Liver (tissue), 9 donors: ENCODE results near the gene FRMPD1. TPM values are rescaled to one million over a fixed set of nuclear protein-coding genes. Genes with fewer than 3 reads are reported as not detected.
"Not testable (repeated sequence)": the region's sequence is repeated elsewhere in the genome, so short reads cannot be mapped to it uniquely, and the experiment has no call there.

Experiments
- DNase-seq: peaks from one replicate; pipeline ENCODE4 v3.0.0-alpha.2; 2017; ENCODE audit warnings: low spot score
- H3K27ac ChIP-seq, 2 donors: one replicate each; pipeline ENCODE4 v1.7.0; 2013; ENCODE audit warnings: inconsistent platforms in 2 of 2, low read length in 2 of 2, control low read depth in 1 of 2, low read depth in 1 of 2, mild to moderate bottlenecking in 1 of 2
- H3K27me3 ChIP-seq, 4 donors: one replicate each; pipeline versions ENCODE4 v1.6.1 to v1.7.0; 2013; ENCODE audit warnings: low read length in 3 of 4, inconsistent platforms in 1 of 4, mild to moderate bottlenecking in 1 of 4, moderate library complexity in 1 of 4; ENCODE audit not compliant: control insufficient read depth in 4 of 4, insufficient read depth in 4 of 4
- H3K36me3 ChIP-seq, 4 donors: one replicate each; pipeline versions ENCODE4 v1.6.1 to v1.7.0; 2013; ENCODE audit warnings: low read length in 3 of 4, mild to moderate bottlenecking in 3 of 4, low read depth in 1 of 4, moderate library complexity in 1 of 4; ENCODE audit not compliant: control insufficient read depth in 4 of 4, insufficient read depth in 3 of 4
- H3K4me1 ChIP-seq, 4 donors: one replicate each; pipeline versions ENCODE4 v1.6.1 to v1.7.0; 2013; ENCODE audit warnings: low read length in 3 of 4, mild to moderate bottlenecking in 3 of 4, moderate library complexity in 1 of 4; ENCODE audit not compliant: control insufficient read depth in 4 of 4, insufficient read depth in 4 of 4
- H3K4me3 ChIP-seq, 3 donors: one replicate each; pipeline versions ENCODE4 v1.6.1 to v1.7.0; 2013; ENCODE audit warnings: low read length in 3 of 3, control low read depth in 1 of 3, low read depth in 1 of 3, mild to moderate bottlenecking in 1 of 3
- H3K9ac ChIP-seq, 2 donors: one replicate each; pipeline ENCODE4 v1.7.0; 2013; ENCODE audit warnings: low read length in 2 of 2, mild to moderate bottlenecking in 2 of 2, moderate library complexity in 2 of 2, control low read depth in 1 of 2, low read depth in 1 of 2
- H3K9me3 ChIP-seq, 4 donors: one replicate each; pipeline versions ENCODE4 v1.6.1 to v1.7.0; 2013; ENCODE audit warnings: low read length in 3 of 4; ENCODE audit not compliant: control insufficient read depth in 4 of 4
- FOXA2 ChIP-seq: IDR thresholded peaks from 2 replicates; pipeline ENCODE4 v1.6.1; 2016; ENCODE audit warnings: antibody characterized with exemption
- GABPA ChIP-seq, 2 donors: IDR thresholded peaks in 1 of 2; conservative IDR thresholded peaks in 1 of 2; 2 replicates each; pipeline ENCODE4 v1.6.1; 2016; ENCODE audit warnings: antibody characterized with exemption in 2 of 2, mild to moderate bottlenecking in 1 of 2, moderate library complexity in 1 of 2
- HNF4A ChIP-seq, 2 donors: conservative IDR thresholded peaks; 2 replicates each; pipeline ENCODE4 v1.6.1; 2016; ENCODE audit warnings: antibody characterized with exemption in 2 of 2, mild to moderate bottlenecking in 2 of 2
- HNF4G ChIP-seq: IDR thresholded peaks from 2 replicates; pipeline ENCODE4 v1.6.1; 2016; ENCODE audit warnings: antibody characterized with exemption
- JUND ChIP-seq, 2 donors: IDR thresholded peaks; 2 replicates each; pipeline ENCODE4 v1.6.1; 2016; ENCODE audit warnings: antibody characterized with exemption in 2 of 2
- RXRA ChIP-seq, 2 donors: IDR thresholded peaks; 2 replicates each; pipeline ENCODE4 v1.6.1; 2017 to 2018; ENCODE audit warnings: antibody characterized with exemption in 2 of 2, mild to moderate bottlenecking in 1 of 2
- SP1 ChIP-seq: IDR thresholded peaks from 2 replicates; pipeline ENCODE4 v1.6.1; 2018; ENCODE audit warnings: antibody characterized with exemption, mild to moderate bottlenecking
- YY1 ChIP-seq: IDR thresholded peaks from 2 replicates; pipeline ENCODE4 v1.6.1; 2016; ENCODE audit warnings: antibody characterized with exemption, mild to moderate bottlenecking
- WGBS: extraction: QIAGEN DNeasy Blood & Tissue Kit; methylation state at CpG from one replicate; pipeline ENCODE4 v1.1.7; 2013; 5-methylcytosine and 5-hydroxymethylcytosine counted together
- polyA plus RNA-seq, 2 donors: library from polyadenylated mRNA; stranded (reverse) in 1 of 2; unstranded in 1 of 2; fragments of 200-250 nt in 1 of 2; fragments of >200 nt in 1 of 2; fragmentation: Nextera tagmentation in 1 of 2; extraction: Ambion mirVana in 1 of 2; gene quantifications; one replicate each; pipeline versions ENCODE4 v1.2.1 to v1.2.3, GENCODE V29; 2013 to 2015
- total RNA-seq, 2 donors: library from RNA; depleted of rRNA; stranded (reverse); fragments of >200 nt; gene quantifications; one replicate each; pipeline ENCODE4 v1.2.3, GENCODE V29; 2014
- TF ChIP-seq, protein P1 (sequence below): IDR thresholded peaks from 2 replicates; pipeline ENCODE4 v1.6.1; 2016; ENCODE audit warnings: antibody characterized with exemption
- TF ChIP-seq, protein P2 (sequence below): fragments of 150-350 bp; IDR thresholded peaks from 2 replicates; pipeline ENCODE4 v1.5.1; 2017; ENCODE audit warnings: improper control_type of control experiment, low read depth, low read length; ENCODE audit not compliant: missing input control
- donor health status: healthy.
- donor health status: healthy.
- donor health status: healthy.
- donor health status: healthy.
- donor health status: healthy.

FRMPD1 gene
- total and polyA plus RNA-seq, 4 donors = 0.06 to 1.8 (median 0.17) TPM

DNA sequence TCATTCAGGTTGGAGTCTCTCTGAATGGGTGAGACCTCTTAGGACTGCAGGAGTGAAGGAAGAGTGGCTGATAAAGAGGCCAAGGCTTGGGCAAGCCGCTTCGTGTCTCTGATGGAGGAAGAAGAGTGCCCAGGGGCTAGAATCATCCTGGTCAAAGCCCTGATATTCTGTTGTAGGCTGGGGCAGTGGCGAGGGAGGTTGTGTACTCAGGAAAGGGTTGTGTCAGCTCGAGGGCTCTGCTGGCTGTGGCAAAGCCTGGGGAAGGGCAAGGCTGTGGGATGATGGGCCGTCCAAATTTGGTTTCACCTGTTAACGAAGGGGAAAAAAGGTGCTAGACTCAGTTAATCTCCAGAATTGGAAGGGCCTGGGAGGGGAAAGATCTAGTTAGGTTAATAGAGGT, 100.4 kb downstream of the FRMPD1 start:
- WGBS = 75% methylated on average over 6 of the region's 6 CpGs

GRCh38 chr9:37751704-37752103, 101.0 kb downstream of the FRMPD1 start:
- 91% methylated on average over 30 of the region's 30 CpGs for WGBS
- not testable (repeated sequence) for DNase-seq, H3K36me3 ChIP-seq, H3K27ac ChIP-seq, H3K4me3 ChIP-seq, H3K9ac ChIP-seq, H3K9me3 ChIP-seq, H3K27me3 ChIP-seq
- H3K4me1 ChIP-seq = peaks cover 2 to 13% (median 8%) of the 10 kb centered on the region in 4 donors

More for the DNA sequence above, 100.4 kb downstream of the FRMPD1 start:
- DNase-seq = no peak
- no peaks in the 10 kb centered on the region for H3K9me3 ChIP-seq
- no peak overlapping the region for H3K9ac ChIP-seq
- H3K27ac ChIP-seq = no peak overlapping the region
- no peaks in the 10 kb centered on the region for H3K27me3 ChIP-seq
- H3K4me3 ChIP-seq = no peak overlapping the region
- H3K4me1 ChIP-seq = peaks cover 2 to 13% (median 8%) of the 10 kb centered on the region in 4 donors
- TF ChIP-seq HNF4A (conservative IDR thresholded peaks at IDR 0.05) = no peak
- TF ChIP-seq JUND (IDR thresholded peaks at IDR 0.05) = no peak
- no peak for TF ChIP-seq FOXA2
- TF ChIP-seq, protein P1, sequence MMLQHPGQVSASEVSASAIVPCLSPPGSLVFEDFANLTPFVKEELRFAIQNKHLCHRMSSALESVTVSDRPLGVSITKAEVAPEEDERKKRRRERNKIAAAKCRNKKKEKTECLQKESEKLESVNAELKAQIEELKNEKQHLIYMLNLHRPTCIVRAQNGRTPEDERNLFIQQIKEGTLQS = no peak
- no peak for TF ChIP-seq RXRA (IDR thresholded peaks at IDR 0.05)
- TF ChIP-seq, protein P2, sequence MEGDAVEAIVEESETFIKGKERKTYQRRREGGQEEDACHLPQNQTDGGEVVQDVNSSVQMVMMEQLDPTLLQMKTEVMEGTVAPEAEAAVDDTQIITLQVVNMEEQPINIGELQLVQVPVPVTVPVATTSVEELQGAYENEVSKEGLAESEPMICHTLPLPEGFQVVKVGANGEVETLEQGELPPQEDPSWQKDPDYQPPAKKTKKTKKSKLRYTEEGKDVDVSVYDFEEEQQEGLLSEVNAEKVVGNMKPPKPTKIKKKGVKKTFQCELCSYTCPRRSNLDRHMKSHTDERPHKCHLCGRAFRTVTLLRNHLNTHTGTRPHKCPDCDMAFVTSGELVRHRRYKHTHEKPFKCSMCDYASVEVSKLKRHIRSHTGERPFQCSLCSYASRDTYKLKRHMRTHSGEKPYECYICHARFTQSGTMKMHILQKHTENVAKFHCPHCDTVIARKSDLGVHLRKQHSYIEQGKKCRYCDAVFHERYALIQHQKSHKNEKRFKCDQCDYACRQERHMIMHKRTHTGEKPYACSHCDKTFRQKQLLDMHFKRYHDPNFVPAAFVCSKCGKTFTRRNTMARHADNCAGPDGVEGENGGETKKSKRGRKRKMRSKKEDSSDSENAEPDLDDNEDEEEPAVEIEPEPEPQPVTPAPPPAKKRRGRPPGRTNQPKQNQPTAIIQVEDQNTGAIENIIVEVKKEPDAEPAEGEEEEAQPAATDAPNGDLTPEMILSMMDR = no peak
- H3K36me3 ChIP-seq = no peaks in the 10 kb centered on the region

- not testable (repeated sequence) for H3K27me3 ChIP-seq, H3K27ac ChIP-seq, H3K9me3 ChIP-seq, H3K4me3 ChIP-seq, H3K9ac ChIP-seq, DNase-seq, H3K36me3 ChIP-seq
- peaks cover 2 to 13% (median 8%) of the 10 kb centered on the region in 4 donors for H3K4me1 ChIP-seq
- 96% methylated on average over 13 of the region's 13 CpGs for WGBS
Observed at GRCh38 chr9:37752112-37752511, 101.4 kb downstream of the FRMPD1 start.

- Histone ChIP-seq H3K27me3 (no peaks in the 10 kb centered on the region), H3K9ac (no peak overlapping the region), H3K4me3 (peak overlapping the region; percentile 74 to 99 (median 75)), H3K4me1 (peaks cover 2 to 13% (median 8%) of the 10 kb centered on the region in 4 donors), H3K27ac (no peak overlapping the region), H3K9me3 (no peaks in the 10 kb centered on the region), H3K36me3 (no peaks in the 10 kb centered on the region)
- TF ChIP-seq HNF4A (conservative IDR thresholded peaks at IDR 0.05) = no peak
- no peak for TF ChIP-seq SP1
- no peak for TF ChIP-seq YY1
- TF ChIP-seq JUND (IDR thresholded peaks at IDR 0.05) = no peak
- no peak for TF ChIP-seq GABPA (IDR thresholded peaks at IDR 0.05 in 1 of 2, conservative IDR thresholded peaks at IDR 0.05 in 1 of 2)
- no peak for TF ChIP-seq HNF4G
- no peak for TF ChIP-seq FOXA2
- WGBS = 89% methylated on average over 29 of the region's 29 CpGs
- DNase-seq = no peak
Observed at GRCh38 chr9:37752642-37753488, 102.1 kb downstream of the FRMPD1 start.
